Esophagus muscularis mucosa (tissue), 4 donors: Measurements from ENCODE around the gene HHIP. TPM values are rescaled to one million over a fixed set of nuclear protein-coding genes. Genes with fewer than 3 reads are reported as not detected.

ENCODE experiments used
- DNase-seq: peaks from one replicate; pipeline ENCODE4 v3.0.0-alpha.2; 2017; ENCODE audit errors: extremely low spot score
- H3K27ac ChIP-seq, 4 donors: fragments of 200-600 bp; sonication (generic); replicated peaks in 1 of 4; 1 replicate in 3 of 4; 2 replicates in 1 of 4; pipeline ENCODE4 v1.5.1; 2016 to 2019; ENCODE audit warnings: mild to moderate bottlenecking in 1 of 4
- H3K27me3 ChIP-seq, 4 donors: fragments of 200-600 bp; sonication (generic); one replicate each; pipeline versions ENCODE4 v1.5.1 to v1.6.0; 2016 to 2019
- H3K36me3 ChIP-seq, 4 donors: fragments of 200-600 bp; sonication (generic); one replicate each; pipeline ENCODE4 v1.5.1; 2016 to 2019
- H3K4me1 ChIP-seq, 4 donors: fragments of 200-600 bp; sonication (generic); one replicate each; pipeline ENCODE4 v1.5.1; 2016 to 2019
- H3K4me3 ChIP-seq, 4 donors: fragments of 200-600 bp; sonication (generic); 1 replicate in 2 of 4; 2 replicates in 2 of 4; pipeline ENCODE4 v1.5.1; 2016 to 2019; ENCODE audit warnings: mild to moderate bottlenecking in 4 of 4, moderate library complexity in 1 of 4
- H3K9me3 ChIP-seq, 4 donors: fragments of 200-600 bp; sonication (generic); 1 replicate in 3 of 4; 2 replicates in 1 of 4; pipeline ENCODE4 v1.5.1; 2016 to 2019
- EP300 ChIP-seq: sonication (generic); formaldehyde crosslinking; IDR thresholded peaks from one replicate; pipeline ENCODE4 v1.6.1; 2017; ENCODE audit warnings: antibody characterized with exemption
- POLR2A ChIP-seq: fragments of 450-650 bp; IDR thresholded peaks from one replicate; pipeline ENCODE4 v1.6.1; 2017; ENCODE audit warnings: antibody characterized with exemption, moderate library complexity, mild to moderate bottlenecking, low read depth
- POLR2AphosphoS5 ChIP-seq, 2 donors: sonication (generic); formaldehyde crosslinking; IDR thresholded peaks; one replicate each; pipeline ENCODE4 v1.6.1; 2017; ENCODE audit warnings: antibody characterized with exemption in 2 of 2
- WGBS: methylation state at CpG from one replicate; pipeline ENCODE4 v1.1.5; 2018; 5-methylcytosine and 5-hydroxymethylcytosine counted together
- intact Hi-C: fragments of 100-400 bp; cut with DNase I; formaldehyde crosslinking; loops from one replicate; pipeline ENCODE4 v1.15.1; 2023
- total RNA-seq, 4 donors: library from RNA; depleted of rRNA; stranded (reverse); fragments of >200 nt; gene quantifications; one replicate each; pipeline versions ENCODE4 v1.1.0 to v1.2.1, GENCODE V29; 2016
- TF ChIP-seq, protein P1 (sequence below), 3 experiments: fragments of 200-600 bp in 2 of 3; fragments of 450-650 bp in 1 of 3; sonication (generic) in 2 of 3; IDR thresholded peaks; one replicate each; pipeline ENCODE4 v1.5.1; 2017 to 2019; ENCODE audit warnings: antibody characterized with exemption in 3 of 3, mild to moderate bottlenecking in 2 of 3, moderate library complexity in 1 of 3

Gene HHIP
- total RNA-seq, 4 donors from 2014 or later, result under 0.01 to 0.75 (median 0.15) TPM

DNA sequence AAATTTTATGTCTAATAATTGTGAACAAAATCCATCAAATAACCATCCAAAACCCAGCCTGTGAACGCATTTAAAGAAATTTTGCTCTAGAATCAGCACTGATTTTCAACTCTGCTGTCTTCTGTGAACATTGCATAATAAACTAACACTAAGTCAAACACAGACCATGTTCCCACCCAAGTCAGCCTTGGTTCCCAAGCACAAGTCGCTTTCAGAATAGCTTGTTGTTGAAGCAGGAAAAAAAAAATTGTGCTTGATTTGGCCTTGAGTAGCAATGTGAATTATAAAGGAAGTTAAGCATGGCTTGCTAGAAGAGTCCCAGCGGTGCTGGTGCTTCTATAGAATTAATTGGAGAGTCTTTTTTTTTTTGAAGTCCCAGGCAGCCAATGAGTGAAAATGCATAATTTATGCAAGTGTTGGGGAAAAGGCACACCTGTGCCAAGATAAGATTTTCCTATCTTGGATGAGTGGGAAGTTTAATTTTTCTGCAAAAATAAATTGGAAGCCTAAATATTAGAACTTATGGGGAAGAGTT, 42.1 kb downstream of the HHIP start:
- intact Hi-C loops, result no loop called here

DNA sequence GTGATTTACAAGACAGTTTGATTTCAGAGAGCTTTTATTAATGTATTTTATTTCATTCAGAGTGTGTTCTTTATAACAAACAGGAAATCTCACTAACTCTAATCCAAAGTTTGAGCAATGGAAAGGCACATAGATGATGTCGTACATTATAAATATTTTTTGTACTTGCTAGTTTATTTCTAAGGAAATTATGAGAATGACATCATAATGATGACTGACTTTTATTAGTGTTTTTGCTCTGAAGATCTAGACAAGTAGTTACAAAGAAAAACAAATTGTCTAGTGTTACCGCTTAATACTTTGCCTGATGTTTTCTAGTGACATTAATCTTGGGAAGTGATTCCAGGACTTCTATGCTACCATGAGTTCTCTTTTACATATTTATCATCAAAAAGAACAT, 43.2 kb downstream of the HHIP start:
- H3K4me1 ChIP-seq, result no peaks in the 10 kb centered on the region
- H3K9me3 ChIP-seq, result no peaks in the 10 kb centered on the region
- TF ChIP-seq, protein P1, sequence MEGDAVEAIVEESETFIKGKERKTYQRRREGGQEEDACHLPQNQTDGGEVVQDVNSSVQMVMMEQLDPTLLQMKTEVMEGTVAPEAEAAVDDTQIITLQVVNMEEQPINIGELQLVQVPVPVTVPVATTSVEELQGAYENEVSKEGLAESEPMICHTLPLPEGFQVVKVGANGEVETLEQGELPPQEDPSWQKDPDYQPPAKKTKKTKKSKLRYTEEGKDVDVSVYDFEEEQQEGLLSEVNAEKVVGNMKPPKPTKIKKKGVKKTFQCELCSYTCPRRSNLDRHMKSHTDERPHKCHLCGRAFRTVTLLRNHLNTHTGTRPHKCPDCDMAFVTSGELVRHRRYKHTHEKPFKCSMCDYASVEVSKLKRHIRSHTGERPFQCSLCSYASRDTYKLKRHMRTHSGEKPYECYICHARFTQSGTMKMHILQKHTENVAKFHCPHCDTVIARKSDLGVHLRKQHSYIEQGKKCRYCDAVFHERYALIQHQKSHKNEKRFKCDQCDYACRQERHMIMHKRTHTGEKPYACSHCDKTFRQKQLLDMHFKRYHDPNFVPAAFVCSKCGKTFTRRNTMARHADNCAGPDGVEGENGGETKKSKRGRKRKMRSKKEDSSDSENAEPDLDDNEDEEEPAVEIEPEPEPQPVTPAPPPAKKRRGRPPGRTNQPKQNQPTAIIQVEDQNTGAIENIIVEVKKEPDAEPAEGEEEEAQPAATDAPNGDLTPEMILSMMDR (IDR thresholded peaks at IDR 0.05), result no peak
- TF ChIP-seq EP300 (no peak), POLR2AphosphoS5 (IDR thresholded peaks at IDR 0.05) (no peak), POLR2A (no peak)
- H3K27ac ChIP-seq, result no peak overlapping the region
- intact Hi-C loops, result no loop called here
- no peaks in the 10 kb centered on the region for H3K36me3 ChIP-seq
- H3K4me3 ChIP-seq, result no peak overlapping the region
- WGBS, result 77% methylated on average over 2 of the region's 2 CpGs
- H3K27me3 ChIP-seq, result no peaks in the 10 kb centered on the region
- DNase-seq, result no peak

More for the DNA sequence above, 42.1 kb downstream of the HHIP start:
- H3K27me3 ChIP-seq, result no peaks in the 10 kb centered on the region
- no peak for TF ChIP-seq EP300
- no peak for TF ChIP-seq POLR2AphosphoS5 (IDR thresholded peaks at IDR 0.05)
- TF ChIP-seq, protein P1 (IDR thresholded peaks at IDR 0.05), result no peak
- TF ChIP-seq POLR2A, result no peak
- no peaks in the 10 kb centered on the region for H3K4me1 ChIP-seq
- no peaks in the 10 kb centered on the region for H3K36me3 ChIP-seq
- DNase-seq, result no peak
- H3K4me3 ChIP-seq, result no peak overlapping the region
- H3K27ac ChIP-seq, result no peak overlapping the region
- WGBS, result 80% methylated on average over 3 of the region's 3 CpGs
- no peaks in the 10 kb centered on the region for H3K9me3 ChIP-seq

DNA sequence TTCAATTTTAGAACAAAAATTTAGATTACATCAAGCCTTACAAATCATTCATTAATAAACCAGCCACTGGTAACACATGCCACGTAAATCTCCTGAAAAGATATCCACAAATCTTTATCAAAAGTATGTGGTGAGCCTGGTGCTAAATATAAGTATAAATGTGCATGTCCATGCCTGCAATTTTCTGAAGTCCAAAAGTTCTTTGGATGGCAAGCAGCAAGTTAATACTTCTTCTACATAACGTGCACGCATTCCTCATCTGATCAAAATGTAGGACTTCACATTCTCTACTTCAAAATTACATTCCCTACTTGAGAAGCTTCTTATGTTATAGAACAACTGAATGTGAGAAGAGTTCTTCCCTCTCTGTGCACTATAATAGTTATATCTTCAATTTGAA, 49.8 kb downstream of the HHIP start:
- intact Hi-C loops, result no loop called here
- no peak overlapping the region for H3K27ac ChIP-seq
- DNase-seq, result no peak
- no peak overlapping the region for H3K4me3 ChIP-seq
- WGBS, result 89% methylated on average over 3 of the region's 3 CpGs
- H3K36me3 ChIP-seq, result no peaks in the 10 kb centered on the region
- no peaks in the 10 kb centered on the region for H3K9me3 ChIP-seq
- H3K27me3 ChIP-seq, result no peaks in the 10 kb centered on the region
- TF ChIP-seq POLR2AphosphoS5 (IDR thresholded peaks at IDR 0.05) (no peak), EP300 (no peak), POLR2A (no peak)
- TF ChIP-seq, protein P1 (IDR thresholded peaks at IDR 0.05), result no peak
- H3K4me1 ChIP-seq, result no peaks in the 10 kb centered on the region

DNA sequence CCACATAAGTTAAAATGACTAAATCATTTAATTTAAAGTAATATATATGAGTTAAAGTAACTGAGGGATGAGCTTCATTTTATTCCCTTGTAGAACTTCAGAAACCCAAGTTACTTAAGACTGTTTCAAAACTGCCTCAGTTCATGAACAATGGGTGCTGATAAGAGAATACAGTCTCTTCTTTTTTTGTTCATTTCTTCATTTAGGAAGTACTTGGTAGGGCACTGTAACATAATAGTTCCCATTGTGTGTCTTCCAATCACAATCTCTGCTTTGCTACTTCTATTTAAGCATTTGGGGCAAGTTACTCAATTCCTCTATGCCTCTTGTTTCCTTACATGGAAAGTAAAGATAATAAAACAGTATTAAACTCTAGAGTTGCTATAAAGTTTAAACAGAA, 50.4 kb downstream of the HHIP start:
- no peaks in the 10 kb centered on the region for H3K27me3 ChIP-seq
- no peak overlapping the region for H3K27ac ChIP-seq
- no peak for DNase-seq
- H3K4me1 ChIP-seq, result no peaks in the 10 kb centered on the region
- H3K36me3 ChIP-seq, result no peaks in the 10 kb centered on the region
- no peaks in the 10 kb centered on the region for H3K9me3 ChIP-seq
- H3K4me3 ChIP-seq, result no peak overlapping the region
- TF ChIP-seq, protein P1 (IDR thresholded peaks at IDR 0.05), result no peak
- TF ChIP-seq POLR2AphosphoS5 (IDR thresholded peaks at IDR 0.05) (no peak), POLR2A (no peak), EP300 (no peak)
- intact Hi-C loops, result no loop called here

DNA sequence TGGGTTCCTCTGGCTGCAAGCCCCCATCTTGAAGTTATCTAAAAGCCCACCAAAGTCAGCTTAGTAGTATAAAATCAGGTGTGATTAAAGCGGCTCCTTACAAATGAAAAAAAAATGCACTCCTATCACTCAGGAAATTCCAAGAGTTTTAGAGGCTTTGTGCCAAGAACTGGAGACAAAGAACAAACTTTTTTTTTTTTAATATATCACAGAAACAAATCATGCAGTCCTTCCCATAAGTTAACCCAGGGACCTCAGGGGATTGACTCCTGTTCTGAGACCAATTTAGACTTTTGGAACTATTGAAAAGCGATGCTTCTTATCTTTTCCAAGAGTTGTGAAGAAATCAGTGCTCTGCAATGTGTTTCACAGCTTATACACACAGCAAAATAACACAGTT, 53.6 kb downstream of the HHIP start:
- TF ChIP-seq, protein P1 (IDR thresholded peaks at IDR 0.05), result no peak
- TF ChIP-seq POLR2A (no peak), POLR2AphosphoS5 (IDR thresholded peaks at IDR 0.05) (no peak), EP300 (no peak)
- Histone ChIP-seq H3K27me3 (no peaks in the 10 kb centered on the region), H3K4me1 (no peaks in the 10 kb centered on the region), H3K9me3 (no peaks in the 10 kb centered on the region), H3K4me3 (no peak overlapping the region), H3K36me3 (no peaks in the 10 kb centered on the region), H3K27ac (no peak overlapping the region)
- 77% methylated on average over 2 of the region's 2 CpGs for WGBS
- intact Hi-C loops, result no loop called here
- DNase-seq, result no peak
